Activated naive CD8-positive, alpha-beta T cell treated with anti-CD3 and anti-CD28 coated beads, Interleukin-2, amount 50 U/mL, for 24 hours (primary cell): ENCODE data around the gene CLDN24.

Experiments used
- ATAC-seq: fragments of 150-1000 bp; cut with Tn5 transposase; one replicate; pipeline ENCODE4 v1.10.0; 2021
- DNase-seq: peaks from one replicate; pipeline ENCODE4 v3.0.0; 2021
- H3K27ac Mint-ChIP-seq: one replicate; pipeline ENCODE4 v1.8.0; 2021; ENCODE audit warnings: mild to moderate bottlenecking, mixed read lengths
- H3K27me3 Mint-ChIP-seq: one replicate; pipeline ENCODE4 v1.8.0; 2021; ENCODE audit warnings: mixed read lengths
- H3K36me3 Mint-ChIP-seq: one replicate; pipeline ENCODE4 v1.8.0; 2021; ENCODE audit warnings: low read depth, mixed read lengths
- H3K4me1 Mint-ChIP-seq: one replicate; pipeline ENCODE4 v1.8.0; 2021; ENCODE audit warnings: mixed read lengths
- H3K4me3 Mint-ChIP-seq: one replicate; pipeline ENCODE4 v1.8.0; 2021; ENCODE audit warnings: mild to moderate bottlenecking, moderate library complexity, mixed read lengths
- H3K9me3 Mint-ChIP-seq: one replicate; pipeline ENCODE4 v1.8.0; 2021; ENCODE audit warnings: mixed read lengths

The CLDN24 gene

GRCh38 chr4:183321079-183321478 is 1.1 kb downstream of the CLDN24 start:
- H3K9me3 Mint-ChIP-seq, result no peaks in the 10 kb centered on the region
- no peak for DNase-seq
- peaks cover 11% of the 10 kb centered on the region for H3K4me1 Mint-ChIP-seq
- H3K4me3 Mint-ChIP-seq, result no peak overlapping the region
- no peak overlapping the region for H3K27ac Mint-ChIP-seq
- H3K36me3 Mint-ChIP-seq, result no peaks in the 10 kb centered on the region
- no peak for ATAC-seq
- no peaks in the 10 kb centered on the region for H3K27me3 Mint-ChIP-seq

- no peak for DNase-seq
- H3K4me1 Mint-ChIP-seq, result peaks cover 11% of the 10 kb centered on the region
- H3K4me3 Mint-ChIP-seq, result no peak within 1 kb of the TSS
- H3K27ac Mint-ChIP-seq, result no peak within 1 kb of the TSS
- no peak for ATAC-seq
- no peaks in the 10 kb centered on the region for H3K27me3 Mint-ChIP-seq
- H3K9me3 Mint-ChIP-seq, result no peaks in the 10 kb centered on the region
- H3K36me3 Mint-ChIP-seq, result no peaks in the 10 kb centered on the region
Measured at GRCh38 chr4:183320211-183321059, 1.8 kb downstream of the CLDN24 start, which contains the start of gene CLDN22. Gene CLDN22, minus strand, starts transcription at chr4:183320276. Its CDS starts 58 bp downstream, at chr4:183320218.

- H3K36me3 Mint-ChIP-seq, result no peaks in the 10 kb centered on the region
- DNase-seq, result no peak
- no peak overlapping the region for H3K4me3 Mint-ChIP-seq
- peaks cover 11% of the 10 kb centered on the region for H3K4me1 Mint-ChIP-seq
- H3K27me3 Mint-ChIP-seq, result no peaks in the 10 kb centered on the region
- H3K27ac Mint-ChIP-seq, result no peak overlapping the region
- no peaks in the 10 kb centered on the region for H3K9me3 Mint-ChIP-seq
- no peak for ATAC-seq
Measured at GRCh38 chr4:183318656-183319055, 3.6 kb downstream of the CLDN24 start.

GRCh38 chr4:183314806-183315205 is 7.4 kb downstream of the CLDN24 start:
- no peaks in the 10 kb centered on the region for H3K9me3 Mint-ChIP-seq
- no peaks in the 10 kb centered on the region for H3K36me3 Mint-ChIP-seq
- H3K4me3 Mint-ChIP-seq, result no peak overlapping the region
- no peak for DNase-seq
- ATAC-seq, result no peak
- no peaks in the 10 kb centered on the region for H3K4me1 Mint-ChIP-seq
- peaks cover 2% of the 10 kb centered on the region for H3K27me3 Mint-ChIP-seq
- H3K27ac Mint-ChIP-seq, result no peak overlapping the region

- Mint-ChIP-seq H3K4me1 (no peaks in the 10 kb centered on the region), H3K36me3 (no peaks in the 10 kb centered on the region), H3K4me3 (no peak overlapping the region), H3K27ac (no peak overlapping the region), H3K9me3 (no peaks in the 10 kb centered on the region), H3K27me3 (peaks cover 2% of the 10 kb centered on the region)
- ATAC-seq (no peak), DNase-seq (no peak)
Measured at GRCh38 chr4:183314336-183314735, 7.9 kb downstream of the CLDN24 start.

GRCh38 chr4:183312841-183313240 is 9.4 kb downstream of the CLDN24 start:
- Mint-ChIP-seq H3K36me3 (no peaks in the 10 kb centered on the region), H3K4me3 (no peak overlapping the region), H3K4me1 (no peaks in the 10 kb centered on the region)

GRCh38 chr4:183306811-183307210 is 15.4 kb downstream of the CLDN24 start:
- Mint-ChIP-seq H3K4me1 (no peaks in the 10 kb centered on the region), H3K27me3 (peaks cover 4% of the 10 kb centered on the region), H3K36me3 (no peaks in the 10 kb centered on the region), H3K9me3 (no peaks in the 10 kb centered on the region), H3K4me3 (no peak overlapping the region), H3K27ac (no peak overlapping the region)
- DNase-seq, result no peak
- ATAC-seq, result no peak

More at GRCh38 chr4:183312841-183313240, 9.4 kb downstream of the CLDN24 start:
- no peaks in the 10 kb centered on the region for H3K9me3 Mint-ChIP-seq
- DNase-seq, result no peak
- H3K27ac Mint-ChIP-seq, result no peak overlapping the region
- ATAC-seq, result no peak
- peaks cover 2% of the 10 kb centered on the region for H3K27me3 Mint-ChIP-seq

- Mint-ChIP-seq H3K4me1 (no peaks in the 10 kb centered on the region), H3K4me3 (no peak overlapping the region), H3K36me3 (no peaks in the 10 kb centered on the region), H3K27me3 (peaks cover 4% of the 10 kb centered on the region), H3K9me3 (no peaks in the 10 kb centered on the region), H3K27ac (no peak overlapping the region)
- no peak for ATAC-seq
- DNase-seq, result no peak
Measured at GRCh38 chr4:183304538-183304937, 17.7 kb downstream of the CLDN24 start.

GRCh38 chr4:183304067-183304466 is 18.2 kb downstream of the CLDN24 start:
- Mint-ChIP-seq H3K27me3 (peaks cover 4% of the 10 kb centered on the region), H3K9me3 (no peaks in the 10 kb centered on the region), H3K36me3 (no peaks in the 10 kb centered on the region), H3K27ac (no peak overlapping the region), H3K4me3 (no peak overlapping the region), H3K4me1 (no peaks in the 10 kb centered on the region)
- no peak for DNase-seq
- ATAC-seq, result no peak

- Mint-ChIP-seq H3K27ac (no peak overlapping the region), H3K4me1 (no peaks in the 10 kb centered on the region), H3K9me3 (no peaks in the 10 kb centered on the region), H3K36me3 (no peaks in the 10 kb centered on the region), H3K27me3 (peaks cover 4% of the 10 kb centered on the region), H3K4me3 (no peak overlapping the region)
- no peak for ATAC-seq
- DNase-seq, result no peak
Measured at GRCh38 chr4:183303301-183303700, 18.9 kb downstream of the CLDN24 start.

- H3K4me3 Mint-ChIP-seq, result no peak overlapping the region
- peaks cover 7% of the 10 kb centered on the region for H3K27me3 Mint-ChIP-seq
- no peaks in the 10 kb centered on the region for H3K36me3 Mint-ChIP-seq
- no peaks in the 10 kb centered on the region for H3K9me3 Mint-ChIP-seq
- ATAC-seq (no peak), DNase-seq (no peak)
- no peaks in the 10 kb centered on the region for H3K4me1 Mint-ChIP-seq
- H3K27ac Mint-ChIP-seq, result no peak overlapping the region
Measured at GRCh38 chr4:183300655-183301054, 21.6 kb downstream of the CLDN24 start.

GRCh38 chr4:183300070-183300469 is 22.2 kb downstream of the CLDN24 start:
- Mint-ChIP-seq H3K4me1 (no peaks in the 10 kb centered on the region), H3K9me3 (no peaks in the 10 kb centered on the region), H3K27me3 (peaks cover 6% of the 10 kb centered on the region), H3K4me3 (no peak overlapping the region), H3K36me3 (no peaks in the 10 kb centered on the region), H3K27ac (no peak overlapping the region)
- DNase-seq, result no peak
- no peak for ATAC-seq

GRCh38 chr4:183299464-183299863 is 22.8 kb downstream of the CLDN24 start:
- H3K27ac Mint-ChIP-seq, result no peak overlapping the region
- H3K27me3 Mint-ChIP-seq, result peaks cover 3% of the 10 kb centered on the region
- DNase-seq, result no peak
- ATAC-seq, result no peak
- H3K4me3 Mint-ChIP-seq, result no peak overlapping the region
- no peaks in the 10 kb centered on the region for H3K36me3 Mint-ChIP-seq
- no peaks in the 10 kb centered on the region for H3K4me1 Mint-ChIP-seq
- H3K9me3 Mint-ChIP-seq, result no peaks in the 10 kb centered on the region

- DNase-seq, result no peak
- no peak for ATAC-seq
- no peaks in the 10 kb centered on the region for H3K4me1 Mint-ChIP-seq
- H3K9me3 Mint-ChIP-seq, result no peaks in the 10 kb centered on the region
- H3K27ac Mint-ChIP-seq, result no peak overlapping the region
- H3K27me3 Mint-ChIP-seq, result peaks cover 3% of the 10 kb centered on the region
- no peaks in the 10 kb centered on the region for H3K36me3 Mint-ChIP-seq
- H3K4me3 Mint-ChIP-seq, result no peak overlapping the region
Measured at GRCh38 chr4:183297675-183298074, 24.6 kb downstream of the CLDN24 start.

- no peak overlapping the region for H3K27ac Mint-ChIP-seq
- no peaks in the 10 kb centered on the region for H3K9me3 Mint-ChIP-seq
- ATAC-seq, result no peak
- no peaks in the 10 kb centered on the region for H3K4me1 Mint-ChIP-seq
- no peak overlapping the region for H3K4me3 Mint-ChIP-seq
- no peaks in the 10 kb centered on the region for H3K36me3 Mint-ChIP-seq
- peaks cover 3% of the 10 kb centered on the region for H3K27me3 Mint-ChIP-seq
- DNase-seq, result no peak
Measured at GRCh38 chr4:183295711-183296110, 26.5 kb downstream of the CLDN24 start.
